VCaP (cell line): Measurements from ENCODE around the gene HSP90AB1.

Source experiments
- H3K27ac ChIP-seq: fragments of 450-650 bp; 2 replicates; pipeline ENCODE4 v1.5.1; 2017
- TF ChIP-seq, protein P1 (sequence below): fragments of 450-650 bp; conservative IDR thresholded peaks from 2 replicates; pipeline ENCODE4 v1.5.1; 2017; ENCODE audit warnings: mild to moderate bottlenecking, moderate library complexity

HSP90AB1 gene

DNA sequence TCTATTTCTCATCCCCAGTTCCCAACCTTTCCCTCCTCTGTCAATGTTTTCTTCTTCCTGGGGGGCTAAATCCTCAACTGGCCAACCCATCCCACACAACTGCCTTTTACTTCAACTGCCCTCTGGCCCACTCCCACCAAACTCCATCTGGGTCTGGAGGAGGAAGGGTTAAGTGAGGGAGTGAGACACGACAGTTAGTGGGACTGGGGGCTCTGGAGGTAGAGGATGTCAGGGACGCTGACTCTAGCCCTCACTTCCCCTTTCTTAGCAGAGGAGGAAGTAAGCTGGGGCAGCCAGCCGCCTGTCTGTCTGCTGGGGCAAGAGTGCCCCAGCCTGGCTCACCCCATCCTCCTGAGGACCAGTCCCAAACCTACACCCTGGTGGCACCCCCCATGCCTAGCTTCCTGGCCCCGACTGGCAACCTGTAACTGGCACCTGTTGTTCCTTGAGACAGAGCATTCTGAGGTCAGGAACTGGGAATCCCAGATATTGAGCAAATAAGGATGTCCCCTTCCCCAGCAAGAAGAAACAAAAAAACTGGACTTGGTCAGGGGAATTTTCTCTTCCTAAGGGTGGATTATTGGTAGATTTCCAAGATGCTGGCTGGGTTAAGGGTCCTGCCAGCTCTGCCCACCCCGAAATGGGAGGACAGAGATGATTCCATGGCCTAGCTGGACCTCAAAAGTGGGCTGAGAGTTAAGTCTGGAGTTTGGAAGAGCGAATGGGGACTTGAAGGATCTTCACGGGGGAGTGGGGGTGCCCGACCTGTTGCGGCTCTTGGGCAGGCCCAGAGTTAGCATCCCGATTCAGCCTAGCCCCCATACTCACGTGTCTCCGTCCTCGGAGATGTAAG lies 17.5 kb downstream of the HSP90AB1 start:
- H3K27ac ChIP-seq = peak overlapping the region; percentile 85
- TF ChIP-seq, protein P1, sequence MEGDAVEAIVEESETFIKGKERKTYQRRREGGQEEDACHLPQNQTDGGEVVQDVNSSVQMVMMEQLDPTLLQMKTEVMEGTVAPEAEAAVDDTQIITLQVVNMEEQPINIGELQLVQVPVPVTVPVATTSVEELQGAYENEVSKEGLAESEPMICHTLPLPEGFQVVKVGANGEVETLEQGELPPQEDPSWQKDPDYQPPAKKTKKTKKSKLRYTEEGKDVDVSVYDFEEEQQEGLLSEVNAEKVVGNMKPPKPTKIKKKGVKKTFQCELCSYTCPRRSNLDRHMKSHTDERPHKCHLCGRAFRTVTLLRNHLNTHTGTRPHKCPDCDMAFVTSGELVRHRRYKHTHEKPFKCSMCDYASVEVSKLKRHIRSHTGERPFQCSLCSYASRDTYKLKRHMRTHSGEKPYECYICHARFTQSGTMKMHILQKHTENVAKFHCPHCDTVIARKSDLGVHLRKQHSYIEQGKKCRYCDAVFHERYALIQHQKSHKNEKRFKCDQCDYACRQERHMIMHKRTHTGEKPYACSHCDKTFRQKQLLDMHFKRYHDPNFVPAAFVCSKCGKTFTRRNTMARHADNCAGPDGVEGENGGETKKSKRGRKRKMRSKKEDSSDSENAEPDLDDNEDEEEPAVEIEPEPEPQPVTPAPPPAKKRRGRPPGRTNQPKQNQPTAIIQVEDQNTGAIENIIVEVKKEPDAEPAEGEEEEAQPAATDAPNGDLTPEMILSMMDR = no peak

DNA sequence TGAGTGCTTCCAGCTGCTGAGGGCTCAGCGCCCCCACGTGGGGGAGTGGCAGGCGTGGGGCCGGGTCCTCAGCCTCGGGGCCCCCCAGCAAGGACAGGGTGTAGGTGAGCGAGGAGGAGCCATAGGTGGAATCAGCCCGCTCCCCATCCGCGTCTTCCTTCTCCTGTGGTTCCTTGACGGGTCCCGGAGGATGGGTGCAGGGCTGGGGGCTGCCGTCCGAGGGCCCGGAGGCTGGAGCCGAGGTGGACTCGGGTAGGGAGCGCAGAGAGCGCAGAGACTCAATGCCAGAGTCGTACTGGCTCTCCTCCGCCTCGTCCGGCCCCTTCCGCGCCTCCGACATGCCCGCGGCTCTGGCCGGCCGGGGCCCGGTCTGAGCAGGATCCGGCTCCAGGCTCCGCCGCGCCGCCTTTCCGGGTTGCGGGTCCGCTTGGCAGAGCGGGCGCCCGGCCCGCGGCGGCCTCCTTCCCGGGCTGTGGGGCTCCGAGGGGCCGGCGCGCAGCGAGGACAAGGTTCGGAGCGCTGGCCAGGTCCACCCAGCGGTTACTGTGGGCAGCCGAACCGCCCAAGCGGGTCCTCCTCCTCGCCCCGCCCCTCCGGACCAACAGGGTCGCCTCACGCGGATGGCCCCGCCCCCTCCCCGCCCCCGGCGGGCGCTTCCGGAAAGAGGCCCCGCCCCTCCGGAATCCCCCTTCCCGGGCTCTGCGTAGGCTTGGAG lies 18.3 kb downstream of the HSP90AB1 start, which contains the start of gene NFKBIE:
TSS of gene NFKBIE (minus strand) at position 545 of the 715 bp plus-strand sequence. CDS start at position 340, 205 bp downstream.
- peak within 1 kb of the TSS; percentile 85 for H3K27ac ChIP-seq
- TF ChIP-seq, protein P1 = peak; percentile 66

DNA sequence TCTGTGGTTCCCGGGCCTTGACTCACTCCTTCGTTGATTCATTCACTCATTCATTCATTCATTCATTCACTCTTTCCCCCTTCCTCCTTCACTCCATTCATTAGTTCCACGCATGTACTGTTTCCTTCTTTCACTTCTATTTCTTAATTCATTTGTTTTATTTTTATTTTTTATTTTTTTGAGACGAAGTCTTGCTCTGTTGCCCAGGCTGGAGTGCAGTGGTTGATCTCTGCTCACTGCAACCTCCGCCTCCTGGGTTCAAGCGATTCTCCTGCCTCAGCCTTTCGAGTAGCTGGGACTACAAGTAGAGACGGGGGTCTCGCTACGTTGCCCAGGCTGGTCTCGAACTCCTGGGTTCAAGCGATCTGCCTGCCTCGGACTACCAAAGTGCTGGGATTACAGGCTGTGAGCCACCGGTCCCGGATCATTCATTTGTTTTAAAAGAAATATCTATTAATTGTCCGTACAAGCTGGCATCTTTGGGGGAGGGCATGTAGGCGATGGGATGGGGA lies 18.9 kb downstream of the HSP90AB1 start:
- H3K27ac ChIP-seq = peak overlapping the region; percentile 85
- TF ChIP-seq, protein P1 = no peak

DNA sequence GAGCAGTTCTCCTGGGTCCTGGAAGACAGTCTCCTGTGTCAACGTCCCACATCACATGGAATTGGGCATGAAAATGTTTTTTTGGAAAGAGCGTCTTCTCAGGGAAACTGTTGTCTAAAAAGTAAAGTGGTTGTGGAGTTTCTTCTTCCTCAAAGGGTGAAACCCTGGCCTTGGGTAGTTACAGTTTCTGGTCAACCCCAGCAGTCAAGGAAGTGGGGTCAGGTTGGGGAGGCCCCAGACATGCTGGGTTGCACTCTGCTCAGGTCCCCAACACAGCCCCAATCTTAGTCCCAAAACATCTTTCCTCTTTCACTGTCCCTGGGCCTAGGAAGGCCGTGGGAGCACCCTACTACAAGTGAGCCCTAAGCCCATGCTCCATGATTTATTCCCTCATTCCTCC lies 19.4 kb downstream of the HSP90AB1 start:
- TF ChIP-seq, protein P1 = no peak
- H3K27ac ChIP-seq = peak overlapping the region; percentile 85; the same call in 1 of the 2 replicates

DNA sequence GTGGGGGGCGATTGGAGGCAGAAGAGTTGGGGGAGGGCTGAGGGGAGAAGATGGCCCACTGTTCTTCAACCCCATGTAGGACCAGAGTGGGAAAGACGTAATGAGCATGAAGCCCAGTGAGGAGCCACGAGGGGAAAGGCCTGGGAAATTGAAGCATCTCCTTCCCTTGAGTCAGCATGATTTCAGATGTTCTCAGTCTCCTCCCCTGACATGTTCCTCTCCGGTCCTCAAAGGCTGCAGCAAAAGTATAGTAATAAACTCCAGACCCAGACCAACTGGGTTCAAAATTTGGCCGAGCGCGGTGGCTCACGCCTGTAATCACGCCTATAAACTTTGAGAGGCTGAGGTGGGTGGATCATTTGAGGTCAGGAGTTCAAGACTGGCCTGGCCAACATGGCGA lies 20.4 kb downstream of the HSP90AB1 start:
- no peak overlapping the region for H3K27ac ChIP-seq
- TF ChIP-seq, protein P1 = no peak

DNA sequence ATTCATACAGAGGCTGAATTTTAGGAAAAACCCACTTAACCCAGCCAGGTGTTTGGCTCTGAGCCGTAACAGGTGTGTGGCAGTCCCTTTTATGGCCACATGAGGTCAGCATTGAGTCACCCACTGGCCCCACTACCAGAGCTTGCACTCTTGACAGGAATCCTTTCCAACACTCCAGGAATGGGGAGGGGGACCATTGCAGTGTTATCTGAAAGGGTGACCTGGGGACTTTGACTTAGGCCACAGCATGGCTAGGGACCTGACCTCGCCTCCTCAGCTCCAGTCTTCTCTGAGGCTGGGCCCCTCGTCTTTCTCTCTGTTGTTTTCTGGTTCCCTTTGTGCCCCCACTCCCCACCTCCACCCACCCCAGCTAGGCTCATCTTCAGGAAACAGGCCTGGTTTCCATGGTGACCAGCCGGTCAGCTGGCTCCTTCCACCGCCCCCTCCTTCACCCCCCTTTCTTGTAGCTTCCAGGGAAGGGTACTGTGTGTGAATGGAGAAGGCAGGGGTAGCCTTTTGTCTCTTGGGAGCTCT lies 21.3 kb downstream of the HSP90AB1 start:
- no peak overlapping the region for H3K27ac ChIP-seq
- TF ChIP-seq, protein P1 = peak; percentile 99
